HG03066 (cell line): ENCODE measurements around the gene CCDC181.
A peak's percentile ranks its signal among the peaks of the same experiment; 100 is the strongest.
"Not testable (repeated sequence)": the region's sequence is repeated elsewhere in the genome, so short reads cannot be mapped to it uniquely, and the experiment has no call there.

ENCODE experiments used
- ATAC-seq: cut with Tn5 transposase; IDR thresholded peaks from one replicate; pipeline ENCODE4 v1.9.1; 2021; ENCODE audit warnings: low read depth; ENCODE audit not compliant: unreplicated experiment

CCDC181 gene

GRCh38 chr1:169408340-169408739, 18.9 kb downstream of the CCDC181 start:
- not testable (repeated sequence) for ATAC-seq

GRCh38 chr1:169402578-169402977, 24.7 kb downstream of the CCDC181 start:
- not testable (repeated sequence) for ATAC-seq

DNA sequence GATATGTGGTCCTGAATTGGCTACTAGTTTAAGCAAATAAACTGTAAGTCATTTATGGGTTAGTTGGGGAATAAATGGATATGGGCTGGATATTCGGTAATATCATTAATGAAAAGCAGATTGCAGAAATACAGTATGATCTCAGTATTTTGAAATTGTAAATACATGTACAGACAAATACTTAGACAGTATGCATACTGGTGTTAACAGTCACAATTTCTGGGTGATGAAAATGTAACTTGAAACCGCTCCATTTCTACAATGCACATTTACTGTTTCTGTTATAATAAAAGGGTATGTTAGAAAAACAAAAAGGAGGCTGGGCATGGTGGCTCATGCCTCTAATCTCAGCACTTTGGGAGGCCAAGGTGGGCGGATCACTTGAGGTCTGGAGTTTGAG, 31.3 kb downstream of the CCDC181 start:
- ATAC-seq: no peak

DNA sequence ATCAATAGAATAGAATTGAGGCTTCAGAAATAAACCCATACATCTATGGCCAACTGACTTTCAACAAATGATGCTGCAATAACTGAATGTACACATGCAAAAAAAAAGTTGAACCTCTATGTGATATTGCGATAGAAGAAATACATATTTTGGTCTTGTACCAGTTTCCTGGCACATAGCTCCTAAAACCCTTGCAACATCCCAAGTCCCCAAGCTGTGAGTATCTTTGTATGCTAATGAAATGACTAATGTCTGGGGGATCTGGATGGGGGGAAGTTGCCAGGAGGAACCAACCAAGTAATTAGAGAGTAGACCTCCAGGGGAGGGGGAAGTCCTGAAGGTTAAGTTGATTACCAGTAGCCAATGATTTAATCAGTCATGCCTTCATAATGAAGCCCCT, 34.9 kb downstream of the CCDC181 start:
- ATAC-seq: no peak

- no peak for ATAC-seq
These were observed 37.0 kb downstream of the CCDC181 start for GRCh38 chr1:169390303-169390702.

GRCh38 chr1:169387399-169387798, 39.9 kb downstream of the CCDC181 start:
- ATAC-seq: no peak

DNA sequence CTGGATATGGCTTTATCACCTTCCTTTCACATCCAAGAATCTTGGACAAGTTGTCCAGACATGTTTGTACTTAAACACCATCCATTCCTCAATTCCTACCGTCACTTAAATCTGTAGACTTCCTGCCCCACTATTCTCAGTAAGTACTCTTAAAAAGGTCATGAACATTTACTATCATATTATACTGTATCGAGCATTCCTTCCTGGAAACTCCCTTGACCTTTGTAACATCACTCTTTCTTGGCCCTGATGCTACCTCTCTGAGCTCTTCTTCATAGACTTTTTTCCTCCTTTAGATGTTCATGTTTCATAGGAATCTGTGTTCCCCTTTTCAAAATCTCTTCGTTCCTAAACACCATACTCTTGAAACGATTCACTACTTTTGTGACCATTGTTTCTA, 43.8 kb downstream of the CCDC181 start:
- ATAC-seq: no peak

DNA sequence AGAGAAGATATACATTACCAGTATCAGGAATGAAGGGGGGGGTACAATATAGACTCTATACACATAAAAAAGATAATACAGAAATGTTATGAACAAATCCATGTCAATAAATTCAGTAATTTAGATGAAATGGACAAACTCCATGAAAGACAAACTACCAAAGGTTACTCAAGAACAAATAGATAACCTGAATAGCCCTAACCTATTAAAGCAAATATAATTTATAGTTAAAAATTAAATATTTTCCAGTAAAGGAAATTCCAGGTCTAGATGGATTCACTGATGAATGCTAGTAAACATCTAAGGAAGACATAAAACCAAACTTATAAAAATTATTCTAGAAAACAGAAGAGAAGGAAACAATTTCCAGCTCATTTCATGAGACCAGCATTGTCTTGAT, 46.1 kb downstream of the CCDC181 start:
- ATAC-seq: no peak

GRCh38 chr1:169371404-169371803, 55.9 kb downstream of the CCDC181 start:
- no peak for ATAC-seq

GRCh38 chr1:169368406-169368769, 58.9 kb downstream of the CCDC181 start:
- peak; percentile 23 for ATAC-seq

- ATAC-seq: peak; percentile 96
These were observed 59.4 kb downstream of the CCDC181 start, which contains the start of the genes BLZF1 and NME7 for GRCh38 chr1:169367686-169368405. TSS of gene BLZF1 (plus strand) at chr1:169368195. CDS start at chr1:169369523, 1,328 bp downstream. TSS of gene NME7 (minus strand) at chr1:169367797. CDS start at chr1:169367710, 87 bp downstream.

DNA sequence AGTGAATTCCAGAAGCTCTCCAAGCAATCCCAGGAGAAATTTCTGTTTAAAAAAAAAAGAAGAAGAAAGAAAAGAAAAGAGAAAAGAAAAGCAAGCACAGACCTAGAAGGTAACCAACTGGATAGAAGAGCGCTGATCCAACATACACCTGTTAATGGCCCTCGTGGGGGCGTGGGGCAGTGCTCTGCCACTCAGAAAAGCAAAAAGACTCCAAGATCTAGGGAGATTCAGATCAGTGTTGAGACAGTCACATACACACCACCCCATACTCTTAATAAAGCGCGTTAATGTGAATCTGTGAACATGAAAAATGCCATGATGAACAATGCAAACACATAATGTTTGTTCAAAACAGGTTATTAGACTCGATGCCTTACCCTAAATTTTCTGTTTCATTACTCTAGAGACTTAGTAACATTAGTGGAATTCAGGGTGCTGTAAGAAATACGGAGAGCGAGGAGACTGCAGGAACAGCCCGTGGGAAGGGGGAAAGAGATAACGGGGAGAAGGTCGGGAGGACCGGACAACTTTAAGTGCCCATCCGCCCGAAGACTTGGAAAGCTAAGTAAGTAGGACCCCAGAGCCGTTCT, 60.1 kb downstream of the CCDC181 start:
- peak; percentile 1 for ATAC-seq

- ATAC-seq: no peak
These were observed 62.3 kb downstream of the CCDC181 start for GRCh38 chr1:169364948-169365347.

DNA sequence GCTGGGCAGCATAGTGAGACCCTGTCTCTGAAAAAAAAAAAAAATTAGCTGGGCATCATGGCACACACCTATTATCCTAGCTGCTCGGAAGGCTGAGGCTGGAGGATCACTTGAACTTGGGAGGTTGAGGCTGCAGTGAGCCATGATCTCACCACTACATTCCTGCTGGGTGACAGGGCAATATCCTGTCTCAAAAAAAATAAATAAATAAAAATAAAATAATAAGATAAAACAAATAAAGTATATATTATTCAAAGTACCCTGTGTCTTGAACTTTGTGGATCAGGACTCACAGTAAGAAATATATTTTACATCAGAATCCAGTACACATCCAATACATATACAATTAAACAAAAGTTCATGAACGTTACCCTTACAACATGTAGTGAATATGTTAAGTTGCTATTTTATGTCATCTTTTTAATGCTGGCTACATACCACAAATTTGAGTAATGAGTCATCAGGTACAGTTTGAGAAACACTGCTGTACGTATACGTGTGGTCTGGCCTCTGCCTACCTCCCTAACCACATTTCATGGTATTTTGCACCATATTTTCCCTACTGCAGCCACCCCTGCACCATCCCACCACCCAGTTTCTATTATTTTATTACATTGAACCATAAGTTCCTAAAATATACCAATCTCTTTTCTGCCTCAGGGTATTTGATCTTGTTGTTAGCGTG, 64.1 kb downstream of the CCDC181 start:
- ATAC-seq: no peak

- no peak for ATAC-seq
These were observed 66.0 kb downstream of the CCDC181 start for GRCh38 chr1:169361281-169361680.

DNA sequence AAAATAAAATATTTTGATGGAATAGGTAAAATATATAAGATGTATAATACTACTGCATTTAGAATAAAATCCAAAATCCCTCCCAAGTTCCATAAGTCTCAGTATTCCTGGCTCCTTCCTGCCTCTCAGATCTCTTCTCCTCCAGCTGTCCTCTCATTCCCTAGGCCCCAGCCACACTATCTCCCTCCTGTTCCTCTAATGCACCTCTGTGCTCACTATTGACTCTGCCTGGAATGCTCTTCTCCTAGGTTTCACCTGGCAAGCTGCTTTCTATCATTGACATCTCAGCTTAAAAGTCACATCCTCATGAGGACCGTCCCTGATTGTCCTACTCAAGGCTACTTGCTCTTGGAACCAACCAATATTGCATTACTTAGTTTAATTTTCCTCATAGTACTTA, 66.9 kb downstream of the CCDC181 start:
- ATAC-seq: no peak

GRCh38 chr1:169348383-169349036, 78.8 kb downstream of the CCDC181 start:
- ATAC-seq: no peak

DNA sequence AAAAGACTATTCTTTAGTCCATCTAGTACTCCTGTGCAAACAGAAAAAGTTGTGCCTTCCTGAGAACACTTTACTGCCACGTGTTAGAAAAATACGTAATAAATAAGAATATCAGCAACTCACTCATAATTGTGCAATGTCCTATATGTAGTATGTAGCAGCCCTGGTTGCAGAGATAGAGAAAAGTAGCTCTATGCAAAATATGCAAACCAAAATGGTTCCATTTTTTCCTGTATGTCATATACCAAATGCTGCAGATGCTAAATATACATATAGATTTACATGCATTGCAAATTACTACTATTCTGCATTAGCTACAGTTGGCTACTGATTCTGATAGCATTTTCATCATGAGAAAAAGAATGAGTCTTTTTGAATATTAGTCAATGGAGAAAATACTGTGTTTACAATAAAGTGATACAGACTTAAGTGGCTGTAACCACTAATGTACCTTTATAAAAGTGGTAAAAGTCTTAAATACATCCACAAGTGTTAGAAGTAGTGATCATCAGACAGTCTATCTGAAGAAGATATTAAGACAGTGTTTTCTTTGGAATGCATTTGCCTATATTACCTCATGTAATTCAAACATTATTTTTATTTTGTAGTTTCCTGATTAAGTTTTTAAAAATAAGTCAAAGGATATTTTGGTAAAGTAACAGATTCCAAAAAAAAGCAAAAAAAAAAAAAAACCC, 79.4 kb downstream of the CCDC181 start:
- no peak for ATAC-seq

DNA sequence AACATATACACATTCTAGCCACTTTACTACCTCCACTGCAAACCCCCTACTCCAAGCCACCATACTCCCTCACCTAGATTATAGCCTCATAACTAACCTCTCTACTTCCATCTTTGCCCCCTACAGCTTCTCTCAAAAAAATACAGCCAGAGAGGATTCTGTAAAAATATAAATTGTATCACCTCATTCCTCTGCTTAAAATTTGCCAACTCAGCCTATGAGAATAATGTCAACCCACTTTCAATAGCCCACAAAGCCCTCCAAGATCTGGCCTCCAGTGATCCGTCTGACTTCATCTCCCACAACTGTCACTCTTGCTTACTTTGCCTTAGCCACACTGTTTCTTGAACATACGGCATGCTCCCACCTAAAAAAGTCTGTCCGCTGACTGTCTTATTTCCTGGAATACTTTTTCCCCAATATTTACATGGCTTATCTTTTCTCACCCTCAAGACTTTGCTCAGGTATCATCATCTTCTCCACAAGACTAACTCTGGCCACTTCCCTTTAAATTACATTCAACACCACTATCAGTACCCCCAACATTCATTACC, 81.2 kb downstream of the CCDC181 start:
- no peak for ATAC-seq

GRCh38 chr1:169345511-169345910, 81.8 kb downstream of the CCDC181 start:
- ATAC-seq: no peak
